22Rv1 (cell line): ENCODE data around the gene PPP2R2B.
"Not testable (repeated sequence)": the region's sequence is repeated elsewhere in the genome, so short reads cannot be mapped to it uniquely, and the experiment has no call there.

Experiments
- H3K27ac ChIP-seq: fragments of 450-650 bp; 2 replicates; pipeline ENCODE4 v1.5.1; 2017
- CTCF ChIP-seq: fragments of 450-650 bp; IDR thresholded peaks from 2 replicates; pipeline ENCODE4 v1.5.1; 2017; ENCODE audit warnings: mild to moderate bottlenecking
- ZFX ChIP-seq: fragments of 450-650 bp; IDR thresholded peaks from 2 replicates; pipeline ENCODE4 v1.6.1; 2017; ENCODE audit warnings: antibody characterized with exemption, borderline replicate concordance

PPP2R2B gene

GRCh38 chr5:146565764-146566367 is 312.7 kb downstream of the PPP2R2B start:
- TF ChIP-seq ZFX: no peak
- TF ChIP-seq CTCF: peak; percentile 77
- H3K27ac ChIP-seq: no peak overlapping the region

- TF ChIP-seq ZFX: no peak
- no peak for TF ChIP-seq CTCF
These were observed 314.4 kb downstream of the PPP2R2B start for GRCh38 chr5:146564007-146564762.

GRCh38 chr5:146562461-146562860 is 316.1 kb downstream of the PPP2R2B start:
- no peak for TF ChIP-seq ZFX
- TF ChIP-seq CTCF: no peak
- H3K27ac ChIP-seq: no peak overlapping the region

More at GRCh38 chr5:146564007-146564762, 314.4 kb downstream of the PPP2R2B start:
- peak overlapping the region; percentile 41 for H3K27ac ChIP-seq

GRCh38 chr5:146561711-146562110 is 316.8 kb downstream of the PPP2R2B start:
- TF ChIP-seq ZFX (no peak), CTCF (no peak)
- H3K27ac ChIP-seq: no peak overlapping the region

GRCh38 chr5:146560205-146560812 is 318.2 kb downstream of the PPP2R2B start:
- H3K27ac ChIP-seq: no peak overlapping the region
- TF ChIP-seq ZFX (no peak), CTCF (no peak)

GRCh38 chr5:146556884-146557283 is 321.7 kb downstream of the PPP2R2B start:
- not testable (repeated sequence) for H3K27ac ChIP-seq

- no peak overlapping the region for H3K27ac ChIP-seq
- TF ChIP-seq CTCF (no peak), ZFX (no peak)
These were observed 325.1 kb downstream of the PPP2R2B start for GRCh38 chr5:146553446-146553845.
